Measurements from ENCODE around the gene CD207.

DNA sequence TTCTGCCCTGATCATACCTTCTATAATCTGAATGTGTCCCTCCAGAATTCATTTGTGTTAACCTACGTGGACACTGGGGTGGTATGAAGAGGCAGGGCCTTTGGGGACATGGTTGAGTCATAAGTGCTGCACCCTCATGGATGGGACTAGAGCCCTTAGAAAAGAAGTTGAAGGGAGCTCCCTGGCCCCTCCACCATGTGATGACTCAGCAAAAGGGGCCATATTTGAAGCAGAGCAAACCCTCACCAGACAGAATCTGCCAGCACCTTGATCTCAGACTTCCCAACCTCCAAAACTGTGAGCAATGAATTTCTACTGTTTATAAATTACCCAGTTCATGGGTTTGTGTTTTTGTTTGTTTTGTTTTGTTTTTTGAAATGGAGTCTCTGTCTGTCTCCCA is 33.4 kb upstream of the CD207 start:
- TF ChIP-seq ZNF274 (IDR thresholded peaks at IDR 0.05; ENCODE audit: low read depth, low read length) (no peak), YY1 (IDR thresholded peaks at IDR 0.05; ENCODE audit: insufficient read depth, insufficient read length) (no peak)

All from NT2/D1 (cell line).